ENCODE results near the gene PYROXD2.
"Not testable (repeated sequence)": the region's sequence is repeated elsewhere in the genome, so short reads cannot be mapped to it uniquely, and the experiment has no call there.

Gene PYROXD2

GRCh38 chr10:98384531-98385133, 30.4 kb downstream of the PYROXD2 start:
- Histone ChIP-seq H3K27ac (ENCODE audit: low read depth, low read length) (no peak overlapping the region), H3K4me3 (ENCODE audit: low read length) (no peak overlapping the region), H3K9me3 (ENCODE audit: control insufficient read depth, insufficient read depth, low read length) (no peaks in the 10 kb centered on the region), H3K4me1 (ENCODE audit: control insufficient read depth, low read length) (no peaks in the 10 kb centered on the region), H3K4me2 (ENCODE audit: low read length) (no peak overlapping the region), H3K79me2 (ENCODE audit: control insufficient read depth, low read length) (no peaks in the 10 kb centered on the region), H4K20me1 (ENCODE audit: control insufficient read depth, insufficient read depth, low read depth, low read length) (no peaks in the 10 kb centered on the region), H3K27me3 (ENCODE audit: control insufficient read depth, low read length) (peaks cover 7% of the 10 kb centered on the region; the same call in 1 of the 2 replicates), H3K36me3 (ENCODE audit: control insufficient read depth, low read length) (no peaks in the 10 kb centered on the region), H3K9me2 (replicated peaks; ENCODE audit: control insufficient read depth, low read length) (no peaks in the 10 kb centered on the region), H3F3A (ENCODE audit: control insufficient read depth, insufficient read depth) (no peaks in the 10 kb centered on the region)
- TF ChIP-seq CTCF (IDR thresholded peaks at IDR 0.05; ENCODE audit: low read depth, low read length, poor library complexity, severe bottlenecking) (no peak), EZH2phosphoT487 (IDR thresholded peaks at IDR 0.05; ENCODE audit: borderline replicate concordance, low read length) (no peak)

- Histone ChIP-seq H3F3A (ENCODE audit: control insufficient read depth, insufficient read depth) (no peaks in the 10 kb centered on the region), H3K27me3 (ENCODE audit: control insufficient read depth, low read length) (peaks cover 5% of the 10 kb centered on the region; the same call in 1 of the 2 replicates), H3K79me2 (ENCODE audit: control insufficient read depth, low read length) (no peaks in the 10 kb centered on the region), H3K9me3 (ENCODE audit: control insufficient read depth, insufficient read depth, low read length) (no peaks in the 10 kb centered on the region), H3K4me2 (ENCODE audit: low read length) (no peak overlapping the region), H3K36me3 (ENCODE audit: control insufficient read depth, low read length) (no peaks in the 10 kb centered on the region), H3K9me2 (replicated peaks; ENCODE audit: control insufficient read depth, low read length) (no peaks in the 10 kb centered on the region), H3K27ac (ENCODE audit: low read depth, low read length) (no peak overlapping the region), H3K4me3 (ENCODE audit: low read length) (no peak overlapping the region), H3K4me1 (ENCODE audit: control insufficient read depth, low read length) (no peaks in the 10 kb centered on the region), H4K20me1 (ENCODE audit: control insufficient read depth, insufficient read depth, low read depth, low read length) (no peaks in the 10 kb centered on the region)
- TF ChIP-seq CTCF (IDR thresholded peaks at IDR 0.05; ENCODE audit: low read depth, low read length, poor library complexity, severe bottlenecking) (no peak), EZH2phosphoT487 (IDR thresholded peaks at IDR 0.05; ENCODE audit: borderline replicate concordance, low read length) (no peak)
Measured at GRCh38 chr10:98383869-98384268, 31.1 kb downstream of the PYROXD2 start.

- not testable (repeated sequence) for H3K27ac ChIP-seq (ENCODE audit: low read depth, low read length); H4K20me1 ChIP-seq (ENCODE audit: control insufficient read depth, insufficient read depth, low read depth, low read length); H3K9me3 ChIP-seq (ENCODE audit: control insufficient read depth, insufficient read depth, low read length); H3K27me3 ChIP-seq (ENCODE audit: control insufficient read depth, low read length); H3K4me3 ChIP-seq (ENCODE audit: low read length); H3F3A ChIP-seq (ENCODE audit: control insufficient read depth, insufficient read depth); H3K4me2 ChIP-seq (ENCODE audit: low read length); H3K9me2 ChIP-seq (replicated peaks; ENCODE audit: control insufficient read depth, low read length); H3K36me3 ChIP-seq (ENCODE audit: control insufficient read depth, low read length); H3K4me1 ChIP-seq (ENCODE audit: control insufficient read depth, low read length); H3K79me2 ChIP-seq (ENCODE audit: control insufficient read depth, low read length)
Measured at GRCh38 chr10:98383134-98383667, 31.8 kb downstream of the PYROXD2 start.

GRCh38 chr10:98382691-98383101, 32.3 kb downstream of the PYROXD2 start:
- peaks cover 7% of the 10 kb centered on the region; the same call in 1 of the 2 replicates for H3K27me3 ChIP-seq (ENCODE audit: control insufficient read depth, low read length)
- no peak overlapping the region for H3K4me3 ChIP-seq (ENCODE audit: low read length)
- no peaks in the 10 kb centered on the region for H4K20me1 ChIP-seq (ENCODE audit: control insufficient read depth, insufficient read depth, low read depth, low read length)
- H3K9me2 ChIP-seq (replicated peaks; ENCODE audit: control insufficient read depth, low read length): no peaks in the 10 kb centered on the region
- no peaks in the 10 kb centered on the region for H3K79me2 ChIP-seq (ENCODE audit: control insufficient read depth, low read length)
- no peak overlapping the region for H3K27ac ChIP-seq (ENCODE audit: low read depth, low read length)
- H3K4me1 ChIP-seq (ENCODE audit: control insufficient read depth, low read length): no peaks in the 10 kb centered on the region
- no peaks in the 10 kb centered on the region for H3K9me3 ChIP-seq (ENCODE audit: control insufficient read depth, insufficient read depth, low read length)
- TF ChIP-seq CTCF (IDR thresholded peaks at IDR 0.05; ENCODE audit: low read depth, low read length, poor library complexity, severe bottlenecking): no peak
- no peak for TF ChIP-seq EZH2phosphoT487 (IDR thresholded peaks at IDR 0.05; ENCODE audit: borderline replicate concordance, low read length)
- H3K36me3 ChIP-seq (ENCODE audit: control insufficient read depth, low read length): no peaks in the 10 kb centered on the region
- H3F3A ChIP-seq (ENCODE audit: control insufficient read depth, insufficient read depth): no peaks in the 10 kb centered on the region
- H3K4me2 ChIP-seq (ENCODE audit: low read length): no peak overlapping the region
